Ammon's horn (tissue), 1 donor: ENCODE measurements around the gene POLR2J3.
"Not testable (repeated sequence)": the region's sequence is repeated elsewhere in the genome, so short reads cannot be mapped to it uniquely, and the experiment has no call there.

Experiments used
- DNase-seq: peaks from one replicate; pipeline ENCODE4 v3.0.0-alpha.2; 2016; ENCODE audit warnings: low spot score

The POLR2J3 gene

DNA sequence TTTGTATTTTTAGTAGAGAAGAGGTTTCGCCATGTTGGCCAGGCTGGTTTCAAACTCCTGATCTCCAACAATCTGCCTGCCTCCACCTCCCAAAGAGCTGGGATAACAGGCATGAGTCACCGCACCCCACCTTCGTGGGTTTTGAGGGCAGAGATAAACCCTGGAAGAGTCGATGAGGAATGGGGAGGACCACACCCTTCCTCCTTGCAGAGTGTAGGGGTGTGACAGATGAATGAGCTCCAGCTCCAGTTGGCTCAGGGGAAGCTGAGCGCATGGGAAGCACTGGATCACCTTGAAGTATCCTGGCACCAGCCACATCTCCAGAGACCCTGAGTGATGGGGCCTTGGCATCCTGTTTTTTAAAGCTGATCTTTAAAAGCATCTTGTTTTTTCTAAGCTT lies 11.1 kb upstream of the POLR2J3 start:
- not testable (repeated sequence) for DNase-seq

DNA sequence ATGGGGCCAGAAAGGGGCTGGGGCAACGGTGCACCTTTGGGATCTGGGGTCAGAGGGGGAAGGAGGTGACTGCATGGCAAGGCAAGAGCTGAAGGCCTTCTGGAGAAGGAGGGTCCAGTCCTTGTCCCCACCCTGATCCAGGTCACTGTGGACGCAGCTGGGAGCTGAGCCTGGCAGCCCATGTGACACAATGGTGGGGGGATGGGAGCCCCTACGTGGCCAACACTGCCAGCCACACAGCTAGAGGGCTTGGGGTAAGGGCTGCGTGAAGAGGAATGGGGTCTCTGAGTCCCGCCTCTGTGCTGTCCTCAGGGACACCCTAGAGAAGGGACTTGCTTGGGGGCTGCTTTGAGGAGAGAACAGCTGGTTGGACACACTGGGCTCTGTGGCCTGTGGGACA lies 9.3 kb upstream of the POLR2J3 start:
- DNase-seq = not testable (repeated sequence)

DNA sequence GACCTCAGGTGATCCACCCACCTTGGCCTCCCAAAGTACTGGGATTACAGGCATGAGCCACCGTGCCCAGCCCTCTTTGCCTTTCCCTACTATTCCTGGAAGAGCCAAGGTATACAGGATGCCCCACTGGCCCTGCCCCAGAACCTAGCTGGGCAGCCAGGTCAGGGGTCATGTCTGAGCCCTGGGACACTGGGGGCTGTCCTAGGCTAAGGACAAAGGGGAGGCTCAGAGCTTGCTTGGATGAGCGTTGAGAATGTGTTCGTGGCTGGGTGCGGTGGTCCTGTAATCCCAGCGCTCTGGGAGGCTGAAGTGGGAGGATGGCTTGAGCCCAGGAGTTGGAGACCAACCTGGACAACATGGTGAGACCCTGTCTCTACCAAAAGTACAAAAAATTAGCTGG lies 6.1 kb upstream of the POLR2J3 start:
- DNase-seq = not testable (repeated sequence)

DNA sequence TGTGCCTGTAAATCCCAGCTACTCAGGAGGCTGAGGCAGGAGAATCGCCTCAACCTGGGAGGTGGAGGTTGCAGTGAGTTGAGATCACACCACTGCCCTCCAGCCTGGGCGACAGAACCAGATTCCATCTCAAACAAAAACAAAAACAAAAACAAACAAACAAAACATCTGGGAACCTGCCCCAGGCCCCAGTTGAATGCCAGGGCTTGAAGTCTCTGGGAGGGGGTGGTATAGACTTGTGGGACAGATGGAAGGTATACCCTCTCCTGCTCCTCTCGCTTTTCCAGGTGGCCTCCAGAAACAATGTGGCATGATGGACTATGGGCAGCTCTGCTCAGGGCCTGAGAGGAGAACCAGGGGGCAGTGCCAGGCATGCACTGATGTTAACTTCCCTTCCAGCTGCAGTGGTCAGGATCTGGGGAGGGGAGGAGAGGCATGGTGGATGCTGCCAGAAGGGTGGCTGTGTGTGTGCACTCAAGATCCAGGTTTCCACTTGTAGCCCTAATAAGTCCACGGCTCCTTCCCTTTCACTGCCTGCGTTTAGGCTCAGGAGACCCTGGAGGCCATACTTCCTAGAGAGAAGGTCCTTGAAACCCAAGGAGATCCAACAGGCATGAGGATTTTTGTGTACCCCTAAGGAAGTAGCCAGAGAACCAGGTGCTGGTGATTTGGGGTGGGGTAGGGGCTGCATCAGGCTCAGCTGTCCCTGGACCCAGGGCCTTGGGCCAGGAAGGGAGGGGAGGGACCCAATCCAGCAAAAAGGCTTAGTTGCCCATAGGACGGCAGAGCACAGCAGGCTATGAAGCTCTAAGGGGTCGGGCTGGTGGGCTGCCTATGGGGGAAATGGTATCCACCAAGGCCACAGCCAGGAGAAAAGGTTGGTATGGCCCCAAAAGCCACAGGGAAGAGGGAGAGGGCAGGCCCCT lies 5.2 kb upstream of the POLR2J3 start:
- DNase-seq = not testable (repeated sequence)

DNA sequence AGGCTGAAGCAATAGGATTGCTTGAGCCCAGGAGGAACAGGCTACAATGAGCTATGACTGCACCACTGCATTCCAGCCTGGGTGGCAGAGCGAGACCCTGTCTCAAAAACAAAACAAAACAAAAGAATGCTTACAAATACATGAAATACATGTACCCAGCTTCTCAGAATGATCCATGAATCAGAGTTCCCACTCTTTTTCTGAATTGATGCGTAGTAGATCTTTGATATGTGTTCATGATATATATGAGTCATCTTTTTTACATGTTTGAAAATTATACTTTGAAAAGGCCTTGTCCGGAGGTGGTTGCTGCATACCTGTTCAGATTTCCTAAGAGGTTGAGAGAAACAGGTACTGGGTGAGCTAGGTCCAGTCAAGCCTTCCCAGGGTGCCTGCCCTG lies 4.0 kb upstream of the POLR2J3 start:
- DNase-seq = not testable (repeated sequence)

DNA sequence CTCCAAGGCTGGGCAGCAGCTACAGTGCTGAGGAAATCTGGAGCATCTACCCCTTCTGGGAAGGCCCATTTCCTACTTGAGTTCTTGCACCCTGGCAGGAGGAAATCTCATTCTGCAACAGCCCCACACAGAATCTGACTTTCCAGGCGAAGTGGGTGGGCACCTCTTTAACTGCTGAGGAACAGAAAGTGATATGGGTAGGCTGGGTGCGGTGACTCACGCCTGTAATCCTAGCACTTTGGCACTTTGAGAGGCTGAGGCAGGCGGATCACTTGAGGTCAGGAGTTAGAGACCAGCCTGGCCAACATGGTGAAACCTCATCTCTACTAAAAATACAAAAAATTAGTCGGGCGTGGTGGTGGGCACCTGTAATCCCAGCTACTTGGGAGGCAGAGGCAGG lies 2.2 kb upstream of the POLR2J3 start:
- DNase-seq = not testable (repeated sequence)

DNA sequence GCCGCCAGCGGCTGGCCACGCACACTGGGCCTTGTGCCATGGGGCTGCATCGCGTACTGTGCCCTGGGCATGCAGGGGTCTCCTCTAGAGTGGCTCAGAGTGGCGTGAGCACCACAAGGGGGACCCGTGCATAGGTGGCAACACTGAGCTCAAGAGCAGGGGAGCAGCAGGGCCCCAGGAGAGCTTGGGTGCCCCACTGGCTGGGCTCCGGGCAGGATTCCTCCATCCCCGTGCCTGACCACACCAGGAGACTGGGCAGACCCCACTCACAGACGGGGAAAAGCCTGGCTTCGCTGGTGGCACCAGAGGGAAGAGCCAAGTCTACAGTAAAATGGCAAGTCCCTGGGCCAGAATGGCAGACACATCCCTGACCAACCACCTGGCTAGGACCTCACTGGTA lies 3.8 kb downstream of the POLR2J3 start:
- not testable (repeated sequence) for DNase-seq

DNA sequence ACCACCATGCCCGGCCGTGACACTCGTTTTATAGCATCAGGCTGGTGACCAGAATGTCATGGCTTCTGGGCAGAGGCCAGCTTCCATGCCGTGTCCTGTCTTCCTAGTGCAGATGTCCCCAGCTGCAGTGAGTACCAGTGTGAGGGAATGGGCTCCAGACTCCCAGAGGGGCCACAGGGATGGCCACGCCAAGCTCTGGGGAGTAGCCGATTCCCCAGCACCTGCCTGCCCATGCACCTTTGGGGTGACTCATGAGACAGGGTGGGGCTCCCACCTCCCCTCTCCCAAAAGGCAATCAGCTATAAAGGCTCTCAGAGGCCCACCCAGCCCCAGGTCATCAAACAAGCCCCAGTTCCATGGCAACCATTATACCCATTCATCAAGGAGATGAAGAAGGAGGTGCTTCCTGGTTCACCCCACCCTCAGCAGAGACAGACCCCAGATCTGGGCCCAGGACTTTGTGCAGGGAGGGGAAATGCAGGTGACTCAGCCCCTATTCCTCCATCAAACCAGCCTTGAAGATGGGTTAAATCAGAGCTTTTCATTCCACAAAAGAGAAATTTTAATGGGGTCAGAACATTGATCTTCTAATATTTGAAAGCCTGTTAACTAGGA lies 21.5 kb downstream of the POLR2J3 start, which contains the start of gene SPDYE2:
TSS of gene SPDYE2 (plus strand) at position 419 of the 615 bp plus-strand sequence. CDS start 2,030 bp downstream, outside the sequence.
- DNase-seq = not testable (repeated sequence)

DNA sequence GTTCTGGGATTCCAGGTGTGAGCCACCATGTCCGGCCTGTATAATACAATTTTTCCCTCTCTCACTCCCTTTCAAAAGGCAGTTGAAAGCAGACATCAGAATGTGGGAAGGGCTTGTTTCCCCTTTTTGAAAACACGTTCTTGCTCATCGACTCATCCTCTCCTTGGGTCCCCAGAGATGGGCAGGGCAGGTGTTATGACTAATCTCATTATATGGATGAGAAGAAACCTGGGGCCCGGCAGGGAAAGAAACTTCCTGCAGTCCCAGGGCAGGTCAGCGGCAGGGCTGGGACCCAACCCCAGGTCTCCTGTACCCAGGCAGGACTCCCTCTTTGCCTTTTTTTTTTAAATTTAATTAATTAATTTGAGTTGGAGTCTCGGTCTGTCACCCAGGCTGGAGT lies 26.0 kb downstream of the POLR2J3 start:
- DNase-seq = not testable (repeated sequence)

DNA sequence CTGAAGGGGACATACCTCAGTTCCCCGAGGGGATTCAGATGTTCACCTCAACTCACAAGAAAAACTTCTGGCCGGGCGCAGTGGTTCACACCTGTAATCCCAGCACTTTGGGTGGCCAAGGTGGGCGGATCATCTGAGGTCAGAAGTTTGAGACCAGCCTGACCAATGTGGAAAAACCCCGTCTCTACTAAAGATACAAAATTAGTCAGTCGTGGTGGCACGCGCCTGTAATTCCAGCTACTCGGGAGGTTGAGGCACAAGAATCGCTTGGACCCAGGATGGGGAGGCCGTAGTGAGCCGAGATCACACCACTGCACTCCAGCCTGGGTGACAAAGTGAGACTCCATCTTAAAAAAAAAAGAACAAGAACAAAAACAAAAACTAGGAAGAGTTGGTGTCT lies 27.1 kb downstream of the POLR2J3 start:
- DNase-seq = not testable (repeated sequence)

DNA sequence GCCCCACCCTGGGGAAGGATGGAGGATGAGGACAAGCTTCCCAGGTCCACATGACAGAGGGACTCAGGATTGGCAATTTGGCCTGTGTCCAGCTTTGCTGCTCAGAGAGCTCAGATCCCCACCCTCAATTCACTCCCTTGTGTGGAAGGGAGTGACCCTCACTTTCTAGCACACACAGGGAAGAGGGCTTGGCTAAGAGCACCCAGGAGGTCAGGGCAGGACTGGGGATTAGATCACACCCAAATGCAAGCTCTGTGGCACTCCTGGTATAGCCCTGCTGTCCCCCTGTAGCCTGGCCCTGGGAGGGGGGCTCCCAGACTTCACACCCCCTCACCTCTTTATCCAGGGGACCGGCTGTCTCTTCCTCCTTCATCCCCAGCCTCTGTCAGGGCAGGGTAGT lies 28.0 kb downstream of the POLR2J3 start:
- DNase-seq = not testable (repeated sequence)

DNA sequence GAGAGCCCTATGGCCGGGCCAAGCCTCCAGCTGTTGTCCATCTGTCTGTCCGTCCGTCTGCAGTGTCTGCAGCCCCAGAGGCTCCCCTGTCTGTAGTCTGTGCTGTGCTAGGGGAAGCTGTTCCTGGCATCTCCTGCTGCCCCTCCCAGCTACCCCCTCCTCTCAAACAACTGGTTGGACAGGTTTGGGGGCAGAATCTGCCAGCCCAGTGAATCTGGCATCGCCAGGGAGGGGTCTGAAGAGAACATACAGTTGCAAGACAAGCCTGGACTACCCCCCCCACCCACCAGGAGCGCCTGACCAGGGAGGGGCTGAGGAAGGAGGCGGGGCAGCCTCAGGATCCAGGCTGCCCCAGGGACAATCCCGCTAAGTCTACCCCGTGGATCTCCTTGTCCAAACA lies 28.8 kb downstream of the POLR2J3 start, which contains the start of gene UPK3BL2:
TSS of gene UPK3BL2 (minus strand) at position 101 of the 400 bp plus-strand sequence. CDS start at position 41, 60 bp downstream.
- not testable (repeated sequence) for DNase-seq

DNA sequence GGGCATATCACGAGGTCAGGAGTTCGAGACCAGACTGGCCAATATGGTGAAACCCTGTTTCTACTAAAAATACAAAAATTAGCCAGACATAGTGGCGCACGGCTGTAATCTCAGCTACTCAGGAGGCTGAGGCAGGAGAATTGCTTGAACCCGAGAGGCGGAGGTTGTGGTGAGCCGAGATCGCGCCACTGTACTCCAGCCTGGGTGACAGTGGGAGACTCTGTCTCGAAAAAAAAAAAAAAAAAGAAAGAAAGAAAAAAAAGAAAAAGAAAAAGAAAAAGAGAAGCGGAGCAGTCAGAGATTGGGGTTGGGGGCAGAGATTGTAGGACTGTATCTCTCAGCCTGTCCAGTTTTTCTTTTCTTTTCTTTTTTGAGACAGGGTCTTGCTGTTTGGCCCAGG lies 29.6 kb downstream of the POLR2J3 start:
- DNase-seq = not testable (repeated sequence)

DNA sequence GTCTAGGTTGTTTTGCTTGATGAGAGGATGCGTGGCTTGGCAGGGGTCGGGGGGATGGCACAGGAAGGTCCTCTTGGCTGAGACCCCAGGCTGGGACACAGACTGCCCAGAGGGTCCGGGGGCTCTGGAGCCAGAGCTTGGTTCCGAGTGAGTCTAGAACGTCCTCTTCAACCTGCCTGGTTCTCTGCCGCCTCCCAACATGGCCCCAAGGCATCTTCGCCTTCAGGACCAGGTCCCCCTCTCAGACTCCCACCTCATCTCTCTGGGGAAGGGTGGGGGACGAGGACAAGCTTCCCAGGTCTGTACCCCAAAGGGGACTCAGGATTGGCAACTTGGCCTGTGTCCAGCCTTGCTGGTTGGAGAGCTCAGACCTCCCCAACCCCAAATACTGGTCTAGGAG lies 30.3 kb downstream of the POLR2J3 start:
- DNase-seq = not testable (repeated sequence)

DNA sequence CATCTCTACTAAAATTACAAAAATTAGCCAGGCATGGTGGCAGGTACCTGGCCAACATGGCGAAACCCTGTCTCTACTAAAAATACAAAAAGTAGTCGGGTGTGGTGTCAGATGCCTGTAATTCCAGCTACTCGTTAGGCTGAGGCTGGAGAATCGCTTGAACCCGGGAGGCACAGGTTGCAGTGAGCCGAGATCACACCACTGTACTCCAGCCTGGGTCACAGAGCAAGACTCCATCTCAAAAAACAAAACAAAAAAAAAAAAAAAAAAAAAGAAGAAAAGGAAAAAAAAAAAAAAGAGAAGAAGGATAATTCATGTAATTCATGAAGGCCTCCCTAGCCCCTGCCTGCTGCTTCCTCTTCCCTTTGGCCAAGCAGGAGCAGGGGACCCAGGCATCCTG lies 31.8 kb downstream of the POLR2J3 start:
- DNase-seq = not testable (repeated sequence)

DNA sequence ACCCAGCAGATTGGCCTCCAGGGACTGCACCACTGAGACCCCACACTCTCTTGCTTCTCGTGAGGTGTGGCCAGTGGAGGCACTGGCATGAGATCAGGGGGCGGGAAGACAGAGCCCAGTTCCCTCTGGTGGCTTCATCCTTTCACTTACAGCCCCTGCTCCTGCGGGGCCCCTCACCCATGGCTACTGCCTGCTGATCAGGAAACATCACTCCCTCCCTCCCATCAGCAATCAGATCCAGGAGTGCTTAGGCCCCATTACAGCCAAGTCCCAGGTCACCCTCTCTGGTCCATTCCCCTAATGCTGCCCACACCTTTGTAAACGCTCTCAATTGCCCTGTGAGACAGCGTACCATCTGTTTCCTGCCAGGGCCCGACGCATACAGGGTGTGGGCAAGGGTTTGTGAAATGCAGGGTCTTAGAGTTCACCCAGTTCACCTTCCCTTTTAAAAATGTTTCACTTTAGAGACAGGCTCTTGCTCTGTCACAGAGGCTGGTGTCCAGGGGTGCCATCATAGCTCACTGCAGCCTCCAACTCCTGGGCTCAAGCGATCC lies 37.2 kb downstream of the POLR2J3 start:
- not testable (repeated sequence) for DNase-seq

DNA sequence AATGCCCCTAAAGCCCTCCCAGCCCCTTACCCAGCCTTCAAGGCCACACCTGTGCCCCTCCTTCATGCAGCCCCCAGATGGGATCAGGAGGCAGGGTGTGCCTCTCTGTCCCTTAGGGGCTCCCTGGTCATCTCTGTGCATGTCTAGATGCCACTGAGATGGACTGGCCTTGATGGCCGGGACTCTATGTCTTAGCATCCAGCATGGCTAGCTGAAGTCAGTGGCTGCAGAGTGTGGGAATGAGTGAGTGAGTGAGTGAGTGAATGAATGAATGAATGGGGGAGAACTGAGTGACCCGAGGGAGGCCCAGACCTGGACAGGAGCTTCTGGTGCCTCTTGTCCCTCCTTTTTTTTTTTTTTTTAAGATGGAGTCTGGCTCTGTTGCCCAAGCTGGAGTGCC lies 40.3 kb downstream of the POLR2J3 start:
- not testable (repeated sequence) for DNase-seq

DNA sequence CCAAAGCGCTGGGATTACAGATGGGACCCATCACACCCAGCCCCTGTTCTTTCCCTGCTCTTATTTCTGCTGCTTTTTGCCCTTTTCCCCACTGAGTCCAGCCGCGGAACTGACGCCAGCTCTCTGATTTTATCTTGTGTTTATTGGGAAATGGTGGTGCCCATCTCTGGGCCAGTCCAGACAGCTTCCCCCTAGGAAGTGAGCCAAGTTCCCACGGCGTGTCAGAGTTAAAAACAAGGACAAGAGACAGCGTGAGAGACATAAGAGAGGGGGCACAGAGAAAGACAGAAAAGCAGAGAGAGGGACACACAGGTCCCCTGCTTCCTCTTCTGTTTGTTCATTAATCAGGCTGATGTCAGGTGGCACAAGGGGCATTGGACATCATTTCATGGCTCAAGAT lies 40.8 kb downstream of the POLR2J3 start:
- not testable (repeated sequence) for DNase-seq

DNA sequence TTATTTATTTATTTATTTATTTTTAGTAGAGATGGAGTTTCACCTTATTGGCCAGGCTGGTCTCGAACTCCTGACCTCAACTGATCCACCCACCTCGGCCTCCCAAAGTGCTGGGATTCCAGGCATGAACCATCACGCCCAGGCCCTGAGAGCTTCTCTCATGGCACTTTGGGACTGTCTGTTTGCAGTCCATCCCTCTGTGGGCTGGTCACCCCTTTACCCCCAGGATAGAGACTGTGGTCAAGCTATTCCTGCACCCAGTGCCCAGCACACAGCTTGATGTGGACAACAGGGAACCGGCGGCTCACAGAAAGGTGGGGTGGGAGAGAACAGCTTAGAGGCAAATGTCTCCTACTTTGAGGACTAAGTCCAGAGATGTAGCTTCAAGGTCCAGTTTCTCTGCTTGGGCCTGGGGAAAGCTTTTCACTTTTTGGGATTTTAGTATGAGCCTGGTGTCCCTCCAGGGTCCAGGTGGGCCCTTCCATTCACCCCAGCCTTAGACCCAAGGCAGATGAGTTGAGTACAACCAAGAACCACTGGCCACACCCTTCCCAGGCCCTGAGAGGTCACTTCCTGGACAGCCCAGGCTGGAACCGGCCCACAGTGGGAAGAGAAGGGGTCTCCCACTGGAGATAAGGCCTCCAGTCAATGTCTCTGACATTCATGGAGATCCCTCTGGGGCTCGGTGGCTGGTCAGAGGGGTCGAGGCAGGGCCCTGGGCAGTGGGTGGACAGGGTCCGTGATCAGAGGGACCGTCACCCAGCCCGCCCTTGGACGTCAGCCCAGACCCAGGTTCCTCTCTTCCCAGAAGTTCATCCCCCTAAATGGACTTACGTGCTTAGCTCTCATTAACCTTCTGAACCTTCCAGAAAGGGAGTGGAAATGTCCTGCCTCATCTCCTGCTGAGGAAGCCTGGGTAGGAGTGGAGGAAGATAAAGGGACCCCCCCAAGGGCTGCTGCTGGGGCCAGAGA lies 44.3 kb downstream of the POLR2J3 start:
- not testable (repeated sequence) for DNase-seq

DNA sequence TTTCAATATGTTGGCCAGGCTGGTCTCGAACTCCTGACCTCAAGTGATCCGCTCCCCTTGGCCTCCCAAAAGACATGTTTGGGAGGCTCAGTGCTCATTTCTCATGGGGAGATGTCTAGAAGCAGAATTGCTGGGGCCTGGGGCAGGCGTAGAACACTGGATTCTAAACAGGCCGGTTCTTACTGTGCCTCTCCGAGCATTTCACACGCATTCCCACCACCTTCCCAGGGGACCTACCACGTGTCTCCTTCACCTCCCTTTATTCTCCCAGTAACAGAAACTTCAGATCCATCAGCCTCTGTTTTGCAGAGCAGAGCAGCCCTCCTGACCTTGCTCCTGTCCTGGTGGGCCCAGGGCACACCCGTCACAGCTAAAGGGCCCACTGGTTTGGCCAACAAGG lies 45.2 kb downstream of the POLR2J3 start:
- DNase-seq = not testable (repeated sequence)

DNA sequence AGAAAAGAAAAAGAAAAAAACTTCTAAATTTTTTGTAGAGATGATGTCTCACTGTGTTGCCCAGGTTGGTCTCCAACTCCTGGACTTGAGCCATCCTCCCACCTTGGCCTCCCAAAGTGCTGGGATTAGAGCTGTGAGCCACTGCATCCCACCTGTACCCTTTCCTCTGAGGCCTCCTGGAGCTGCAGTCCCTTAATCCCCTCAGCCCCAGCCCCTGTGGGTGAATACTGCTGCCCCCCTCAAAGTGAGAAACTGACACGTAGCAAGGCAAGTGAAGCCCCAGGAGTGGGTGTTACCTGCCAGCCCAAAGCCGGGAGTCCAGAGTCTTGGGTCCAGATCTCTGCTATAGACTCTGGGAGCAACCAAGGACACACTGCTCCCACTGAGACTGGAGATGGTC lies 47.6 kb downstream of the POLR2J3 start:
- not testable (repeated sequence) for DNase-seq
